C4-2B (cell line): ENCODE results near the gene CASZ1.

Source experiments
- ZFX ChIP-seq: fragments of 450-650 bp; IDR thresholded peaks from 2 replicates; pipeline ENCODE4 v1.6.1; 2017
- TF ChIP-seq, protein P1 (sequence below): fragments of 450-650 bp; conservative IDR thresholded peaks from 2 replicates; pipeline ENCODE4 v1.5.1; 2017; ENCODE audit warnings: mild to moderate bottlenecking

DNA sequence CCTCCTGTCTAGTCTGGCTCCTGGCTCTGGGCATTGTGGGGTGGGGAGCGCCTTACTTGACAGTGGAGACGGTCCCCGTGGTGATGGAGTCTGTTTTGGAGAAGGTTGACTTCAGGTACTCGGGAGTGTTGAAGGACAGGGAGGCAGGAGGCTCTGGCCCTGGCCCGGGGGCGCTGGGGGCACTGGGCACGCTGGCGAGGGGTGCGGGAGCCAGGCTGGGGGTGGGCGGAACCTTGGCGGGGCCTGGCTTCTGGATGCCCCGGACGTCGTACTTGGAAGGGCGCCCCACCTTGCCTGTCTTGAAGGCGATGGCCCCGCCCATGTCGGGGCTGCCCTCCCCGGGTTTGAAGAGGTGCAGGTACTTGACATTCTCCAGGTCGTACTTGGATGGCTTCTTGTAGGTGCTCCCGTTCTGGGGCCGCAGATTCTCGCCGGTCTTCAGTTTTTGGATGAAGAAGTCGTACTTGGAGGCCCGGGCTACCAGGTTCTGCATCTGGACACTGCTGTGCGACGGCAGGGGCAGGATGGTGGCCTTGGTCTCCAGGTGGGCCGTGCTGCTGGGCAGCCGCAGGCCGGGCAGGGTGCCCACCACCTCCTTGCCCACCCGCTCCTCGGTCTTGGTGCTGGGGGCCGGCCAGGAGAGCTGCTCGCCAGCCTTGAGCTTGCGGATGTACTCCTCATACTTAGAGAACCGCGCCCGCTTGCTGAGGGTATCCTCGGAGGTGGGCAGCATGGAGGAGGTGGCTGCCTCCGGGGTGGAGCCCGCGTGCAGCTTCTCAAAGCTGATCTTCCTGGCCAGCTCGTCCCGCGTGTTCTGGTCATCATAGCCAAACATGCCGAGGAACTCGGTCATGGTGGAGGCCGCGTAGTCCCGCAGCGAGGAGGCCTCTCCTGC, 136.6 kb downstream of the CASZ1 start:
- TF ChIP-seq, protein P1, sequence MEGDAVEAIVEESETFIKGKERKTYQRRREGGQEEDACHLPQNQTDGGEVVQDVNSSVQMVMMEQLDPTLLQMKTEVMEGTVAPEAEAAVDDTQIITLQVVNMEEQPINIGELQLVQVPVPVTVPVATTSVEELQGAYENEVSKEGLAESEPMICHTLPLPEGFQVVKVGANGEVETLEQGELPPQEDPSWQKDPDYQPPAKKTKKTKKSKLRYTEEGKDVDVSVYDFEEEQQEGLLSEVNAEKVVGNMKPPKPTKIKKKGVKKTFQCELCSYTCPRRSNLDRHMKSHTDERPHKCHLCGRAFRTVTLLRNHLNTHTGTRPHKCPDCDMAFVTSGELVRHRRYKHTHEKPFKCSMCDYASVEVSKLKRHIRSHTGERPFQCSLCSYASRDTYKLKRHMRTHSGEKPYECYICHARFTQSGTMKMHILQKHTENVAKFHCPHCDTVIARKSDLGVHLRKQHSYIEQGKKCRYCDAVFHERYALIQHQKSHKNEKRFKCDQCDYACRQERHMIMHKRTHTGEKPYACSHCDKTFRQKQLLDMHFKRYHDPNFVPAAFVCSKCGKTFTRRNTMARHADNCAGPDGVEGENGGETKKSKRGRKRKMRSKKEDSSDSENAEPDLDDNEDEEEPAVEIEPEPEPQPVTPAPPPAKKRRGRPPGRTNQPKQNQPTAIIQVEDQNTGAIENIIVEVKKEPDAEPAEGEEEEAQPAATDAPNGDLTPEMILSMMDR = no peak
- no peak for TF ChIP-seq ZFX
